NCI-H1105 (cell line): ENCODE results near the gene KLK11.

Experiments
- DNase-seq: peaks from one replicate; lab custom pipeline; 2025; lab: John Stamatoyannopoulos, UW

The KLK11 gene

DNA sequence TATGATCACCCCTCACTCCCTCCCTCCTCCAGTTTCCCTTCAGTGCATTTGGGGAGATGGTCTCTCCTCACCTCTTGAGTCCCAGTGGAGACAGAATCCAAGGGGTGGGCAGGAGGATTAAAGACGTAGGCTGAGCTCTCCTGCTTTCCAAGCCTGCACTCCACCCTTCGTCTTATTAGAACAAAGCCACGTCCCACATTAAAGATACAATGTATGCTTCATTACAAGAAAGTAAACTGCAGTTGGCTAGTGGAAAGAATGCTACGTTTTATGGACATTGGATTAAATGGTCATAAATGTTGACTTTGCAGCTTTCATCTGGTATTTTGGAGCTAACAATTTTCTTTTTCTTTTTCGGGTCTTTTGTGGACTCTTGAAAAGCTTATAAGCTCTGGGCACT, 1.5 kb upstream of the KLK11 start:
- no peak for DNase-seq

DNA sequence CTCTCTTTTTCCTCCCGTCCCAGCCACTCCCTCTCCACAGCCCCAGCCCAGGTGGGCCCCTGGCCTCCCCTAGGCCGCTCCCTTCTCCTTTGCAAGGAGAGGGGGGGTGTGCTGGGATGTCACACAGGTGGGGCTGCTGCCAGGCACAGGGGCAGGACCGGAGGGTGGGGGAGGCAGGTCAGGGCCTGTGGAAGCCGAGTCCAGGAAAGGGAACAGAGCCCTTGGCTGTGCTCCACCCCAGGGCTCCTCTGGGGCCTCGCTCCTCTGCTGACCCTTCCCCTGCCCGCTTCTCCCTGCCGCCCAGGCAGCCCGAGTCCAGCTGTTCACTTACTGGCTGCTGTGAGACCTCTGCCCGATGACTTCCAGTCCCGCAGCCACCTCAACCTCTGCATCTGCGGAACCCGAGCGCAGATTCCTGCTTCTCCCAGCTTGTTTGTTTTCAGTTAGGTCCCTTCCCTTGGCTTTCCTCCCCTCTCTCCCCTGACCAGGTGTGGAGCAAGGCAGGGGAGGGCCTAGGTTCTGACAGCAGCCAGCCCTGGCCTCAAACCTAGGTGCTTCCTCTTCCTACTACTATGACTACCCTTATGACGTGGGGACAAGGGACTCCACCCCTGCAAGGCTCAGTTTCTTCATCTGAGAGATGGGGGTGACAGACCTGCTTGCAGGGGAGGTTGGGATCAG, 850 bp upstream of the KLK11 start:
- no peak for DNase-seq

DNA sequence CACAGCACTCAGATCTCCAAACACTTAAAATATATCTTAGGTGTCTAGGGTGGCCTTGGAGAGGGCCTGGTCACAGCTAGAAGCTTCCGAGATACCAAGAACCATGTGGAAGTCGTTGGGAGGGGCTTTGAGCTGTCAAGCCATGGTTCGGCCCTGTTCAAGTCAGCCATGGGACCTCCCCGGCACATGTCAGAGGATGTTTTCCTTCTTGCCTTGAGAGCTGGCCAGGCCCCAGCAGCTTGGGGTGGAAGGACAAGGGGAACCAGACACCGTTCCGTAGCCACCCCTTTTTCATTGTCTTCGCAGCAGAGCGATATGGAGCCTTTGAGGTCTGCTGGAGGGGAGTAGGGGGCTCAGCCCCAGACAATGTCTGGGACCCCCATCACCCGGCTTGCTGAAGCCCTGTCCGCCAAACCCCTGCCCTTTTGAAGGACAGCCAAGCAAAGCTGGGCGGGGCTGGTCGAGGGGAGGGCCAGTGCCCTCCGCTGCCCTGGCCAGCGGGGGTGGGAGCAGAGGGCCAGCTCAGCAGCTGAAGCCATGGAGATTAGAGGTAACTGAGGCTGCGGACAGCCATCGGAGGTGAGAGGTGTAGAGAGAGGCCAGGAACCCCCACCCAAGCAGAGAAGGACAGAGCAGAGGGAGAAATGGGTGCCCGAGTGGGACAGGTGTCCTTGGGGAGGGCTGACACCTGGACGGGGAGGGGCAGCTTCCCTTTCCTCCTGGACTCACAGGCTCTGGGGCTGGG, 435 bp downstream of the KLK11 start:
- no peak for DNase-seq

DNA sequence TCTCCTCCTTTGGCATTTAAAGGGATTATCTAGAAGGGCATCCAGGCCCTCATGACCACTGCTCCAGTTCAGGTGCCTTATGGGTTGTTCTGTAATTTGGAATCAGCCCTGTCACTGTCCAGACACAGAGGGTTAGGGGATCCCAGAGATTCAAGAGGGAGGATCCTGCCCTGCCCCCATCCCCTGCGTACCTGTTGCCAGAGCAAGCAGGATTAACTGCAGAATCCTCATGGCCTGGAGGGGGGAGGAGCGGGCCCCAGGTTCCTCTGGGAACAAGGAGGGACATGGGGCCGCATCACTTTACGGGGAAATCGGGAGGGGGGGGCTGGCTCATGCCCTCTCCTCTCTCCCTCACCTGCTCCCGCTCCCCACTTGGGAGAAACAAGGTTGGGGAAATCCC, 1.0 kb downstream of the KLK11 start:
- no peak for DNase-seq

DNA sequence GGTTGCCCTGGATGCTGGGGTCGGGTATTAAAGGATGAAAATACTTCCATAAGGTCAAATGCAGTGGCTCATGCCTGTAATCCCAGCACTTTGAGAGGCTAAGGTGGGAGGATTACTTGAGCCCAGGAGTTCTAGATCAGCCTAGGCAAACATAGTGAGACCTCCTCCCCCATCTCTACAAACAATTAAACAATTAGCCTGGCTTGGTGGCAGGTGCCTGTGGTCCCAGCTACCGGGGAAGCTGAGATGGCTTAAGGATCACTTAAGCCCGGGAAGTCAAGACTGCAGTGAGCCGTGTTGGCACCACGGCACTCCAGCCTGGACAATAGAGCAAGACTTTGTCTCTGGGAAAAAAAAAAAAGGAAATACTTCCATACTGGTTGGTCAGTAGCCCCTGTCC, 1.5 kb downstream of the KLK11 start:
- peak; percentile 33 for DNase-seq

DNA sequence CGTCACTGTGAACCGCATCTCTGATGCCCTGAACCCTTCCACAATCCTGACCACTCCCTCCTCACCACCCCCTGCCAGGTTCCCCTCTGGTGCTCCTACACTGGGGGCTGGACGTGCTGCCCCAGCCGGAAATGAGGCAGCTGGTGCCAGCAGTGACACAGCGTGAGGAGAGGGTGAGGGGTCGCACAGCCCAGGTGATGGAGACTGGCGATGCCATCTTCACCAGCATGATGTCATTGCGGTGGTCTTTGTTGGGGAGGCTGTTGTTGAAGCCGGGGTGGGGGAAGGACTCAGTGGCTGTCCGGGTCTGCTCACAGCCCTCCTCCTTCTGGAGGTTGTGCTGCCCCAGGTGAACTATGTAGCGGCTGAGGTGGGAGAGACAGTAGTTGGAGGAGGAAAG, 2.5 kb downstream of the KLK11 start:
- DNase-seq: no peak

DNA sequence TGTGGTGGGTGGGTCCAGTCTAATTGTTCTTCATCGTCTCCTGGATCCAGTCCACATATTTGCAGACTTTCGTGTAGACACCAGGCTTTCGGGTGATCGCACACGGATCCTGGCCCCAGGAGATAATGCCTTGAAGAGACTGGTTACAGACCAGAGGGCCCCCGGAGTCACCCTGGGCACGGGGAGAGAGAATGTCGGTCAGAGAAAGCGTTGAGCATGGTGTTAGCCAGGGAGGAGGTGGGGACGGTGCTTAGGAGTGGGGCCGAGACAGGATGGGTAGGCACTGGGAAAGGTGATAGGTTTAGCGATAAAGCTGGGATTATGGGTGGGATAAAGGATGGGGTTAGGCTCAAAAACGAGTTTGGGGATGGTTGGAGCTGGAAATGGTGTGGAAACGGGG, 3.9 kb downstream of the KLK11 start:
- no peak for DNase-seq

DNA sequence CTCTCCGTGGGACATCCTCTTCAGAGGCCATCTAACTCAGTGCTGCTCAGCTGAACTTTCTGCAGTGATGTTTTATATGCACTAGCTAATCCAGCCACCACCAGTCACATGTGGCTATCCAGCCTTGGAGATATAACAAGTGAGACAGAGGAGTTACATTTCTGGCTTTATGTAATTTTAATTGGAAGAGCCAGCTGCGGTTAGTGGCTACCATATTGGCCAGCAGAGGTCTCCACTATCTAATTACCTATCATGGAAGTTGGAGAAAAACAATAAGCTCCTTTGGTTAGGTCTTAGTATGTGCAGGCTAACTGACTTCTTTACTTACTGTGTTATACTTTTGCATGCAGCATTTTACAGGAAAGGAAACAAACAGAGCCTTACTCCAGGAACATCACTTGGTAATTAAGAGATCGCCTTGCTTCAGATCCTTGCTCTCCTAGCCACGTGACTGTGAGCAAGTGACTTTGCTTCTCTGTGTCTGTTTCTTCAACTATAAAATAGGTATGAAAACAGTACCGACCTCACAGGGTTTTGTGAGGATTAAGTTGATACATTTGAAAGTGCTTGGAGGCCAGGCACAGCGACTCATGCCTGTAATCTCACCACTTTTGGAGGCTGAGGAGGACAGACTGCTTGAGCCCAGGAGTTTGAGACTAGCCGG, 5.3 kb downstream of the KLK11 start:
- DNase-seq: peak; percentile 64

DNA sequence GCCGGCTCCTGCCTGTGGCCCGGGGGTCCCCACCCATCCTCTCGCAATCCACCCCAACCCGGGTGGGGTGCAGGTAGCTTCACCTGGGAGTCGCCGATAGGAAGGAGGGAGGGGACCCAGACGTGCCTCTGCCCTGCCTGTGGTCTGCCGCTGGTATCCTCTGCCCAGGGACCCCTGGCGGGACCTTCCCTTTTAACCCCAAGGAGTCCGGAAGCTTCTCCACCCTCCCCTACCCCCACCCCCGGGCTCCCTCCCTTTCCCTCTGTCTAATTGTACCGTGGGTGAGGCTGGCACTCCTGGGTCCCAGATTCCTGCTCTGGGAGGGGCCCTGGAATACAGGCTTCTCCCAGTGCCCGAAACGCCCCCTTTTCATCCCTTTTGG, 6.9 kb downstream of the KLK11 start, which contains the start of gene KLK10:
TSS of gene KLK10 (minus strand) at position 166 of the 382 bp plus-strand sequence. CDS start 579 bp downstream, outside the sequence.
- DNase-seq: no peak

DNA sequence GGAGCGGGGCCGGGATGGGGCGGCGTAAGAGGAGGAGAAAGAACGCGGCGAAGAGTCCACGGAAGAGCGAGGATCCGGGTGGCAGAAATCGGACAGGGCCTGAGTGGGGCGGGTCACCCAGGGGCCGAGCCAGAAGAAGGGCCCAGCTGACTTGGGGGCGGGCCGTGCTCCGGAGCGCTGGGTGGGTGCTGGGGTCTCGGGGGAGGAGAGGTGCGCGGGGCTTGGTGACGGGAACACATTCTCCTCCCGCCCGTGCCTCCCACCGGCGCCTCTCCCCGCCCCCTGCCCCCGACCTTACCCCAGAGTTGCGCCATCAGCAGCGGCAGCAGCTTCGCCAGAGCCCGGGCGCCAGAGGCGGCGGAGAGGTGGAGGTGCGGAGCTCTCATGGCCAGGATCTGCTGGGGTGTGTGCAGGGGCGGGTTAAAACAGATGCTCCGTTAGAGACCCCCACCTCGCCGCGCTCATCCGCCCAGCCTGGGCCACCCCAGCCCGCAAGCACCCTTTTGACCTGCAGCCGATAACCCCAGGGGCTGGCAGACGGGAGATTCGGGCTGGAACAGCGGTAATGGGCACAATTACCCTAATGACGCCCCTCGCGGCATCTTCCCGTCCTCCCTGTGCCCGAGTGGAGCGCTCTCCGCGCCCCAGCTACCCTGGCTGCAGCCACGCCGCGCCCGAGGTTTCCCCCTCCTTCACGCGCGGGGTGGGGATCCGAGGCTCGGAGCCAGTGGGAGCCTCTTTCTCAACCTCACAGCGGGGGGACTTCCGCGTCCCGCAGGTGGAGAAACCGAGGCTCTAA, 7.5 kb downstream of the KLK11 start:
- DNase-seq: no peak

DNA sequence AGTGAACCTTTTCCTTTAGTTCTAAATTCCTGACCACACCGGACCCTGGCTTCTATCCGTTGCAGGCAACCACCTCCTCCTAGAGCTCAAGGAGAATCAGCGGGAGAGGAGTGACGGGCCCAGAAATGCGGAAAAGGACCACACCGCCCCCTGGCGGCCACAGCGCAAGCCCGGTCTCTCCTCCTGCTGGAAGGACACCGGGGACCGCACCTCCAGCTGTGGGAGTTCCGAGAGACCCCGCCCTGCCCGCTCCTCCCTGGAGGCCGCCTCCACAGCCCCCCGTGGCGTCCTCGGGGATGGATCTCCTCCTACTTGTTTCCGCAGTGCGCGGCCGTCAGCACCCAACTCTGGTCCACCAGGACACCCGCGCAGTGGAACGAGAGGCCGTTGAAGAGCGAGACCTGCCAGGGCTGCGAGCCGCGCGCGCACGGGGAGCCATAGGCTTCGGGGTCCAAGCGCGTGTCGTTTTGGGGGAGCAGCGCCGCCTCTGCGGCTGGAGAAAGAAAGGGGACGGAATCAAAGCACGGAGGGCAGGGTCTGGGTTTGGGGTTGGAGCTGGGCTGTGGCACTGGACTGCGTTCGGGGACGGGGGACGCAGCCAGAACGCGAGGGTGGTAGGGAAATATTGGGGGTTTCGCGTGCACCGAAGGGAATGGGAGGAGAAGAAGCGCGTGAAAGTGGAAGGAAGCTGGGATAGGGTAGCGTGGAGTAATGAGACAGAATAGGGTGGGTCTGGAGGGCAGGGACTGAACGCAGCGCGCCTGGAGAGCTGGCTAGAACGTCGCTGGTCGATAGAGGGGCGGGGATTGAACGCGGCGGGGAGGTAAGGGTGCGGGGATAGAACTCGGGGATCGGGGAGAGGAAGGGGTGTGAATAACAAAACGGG, 9.4 kb downstream of the KLK11 start:
- peak; percentile 41 for DNase-seq

DNA sequence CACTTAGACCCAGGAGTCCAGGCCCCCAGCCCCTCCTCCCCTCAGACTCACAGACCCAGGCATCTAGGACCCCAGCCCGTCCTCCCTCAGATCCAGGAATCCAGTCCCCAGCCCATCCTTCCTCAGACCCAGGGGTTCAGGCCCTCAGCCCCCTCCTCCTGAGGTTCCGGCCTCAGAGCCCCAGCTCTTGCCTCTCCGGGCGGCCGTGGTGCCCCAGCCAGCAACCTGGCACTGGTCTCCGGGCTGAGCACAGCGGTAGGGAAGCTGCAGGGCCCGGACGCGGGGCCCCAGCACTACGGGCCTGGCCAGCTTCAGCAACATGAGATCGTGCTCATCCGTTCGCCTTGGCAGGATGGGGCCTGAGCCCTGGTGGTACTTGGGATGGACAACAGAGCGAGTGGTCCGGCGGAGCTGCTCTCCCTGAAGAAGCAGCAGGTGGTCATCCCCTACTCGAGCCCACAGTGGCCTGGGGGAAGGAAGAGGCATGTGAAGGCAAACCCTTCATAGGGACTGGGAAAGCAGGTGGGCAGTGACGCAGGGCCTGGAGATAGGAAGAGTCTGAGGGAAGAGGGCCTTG, 10.6 kb downstream of the KLK11 start:
- DNase-seq: no peak

DNA sequence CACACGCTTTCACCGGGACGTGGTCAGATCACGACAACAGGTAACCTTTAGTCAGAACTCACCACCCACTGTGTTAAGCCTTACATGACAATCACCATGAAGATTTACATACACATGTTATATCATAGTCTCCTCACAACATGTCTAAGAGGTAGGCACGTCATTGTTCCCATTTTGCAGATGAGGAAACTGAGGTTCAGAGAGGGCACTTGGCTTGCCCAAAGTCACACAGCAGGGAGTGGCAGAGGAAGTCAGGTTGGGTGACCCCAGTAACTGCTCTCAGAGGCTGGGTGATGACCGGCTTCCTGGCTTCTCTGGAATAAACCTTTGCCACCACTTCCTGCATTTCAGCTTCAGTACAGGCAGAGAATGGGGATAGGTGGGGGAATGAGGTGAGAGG, 12.2 kb downstream of the KLK11 start:
- DNase-seq: no peak

DNA sequence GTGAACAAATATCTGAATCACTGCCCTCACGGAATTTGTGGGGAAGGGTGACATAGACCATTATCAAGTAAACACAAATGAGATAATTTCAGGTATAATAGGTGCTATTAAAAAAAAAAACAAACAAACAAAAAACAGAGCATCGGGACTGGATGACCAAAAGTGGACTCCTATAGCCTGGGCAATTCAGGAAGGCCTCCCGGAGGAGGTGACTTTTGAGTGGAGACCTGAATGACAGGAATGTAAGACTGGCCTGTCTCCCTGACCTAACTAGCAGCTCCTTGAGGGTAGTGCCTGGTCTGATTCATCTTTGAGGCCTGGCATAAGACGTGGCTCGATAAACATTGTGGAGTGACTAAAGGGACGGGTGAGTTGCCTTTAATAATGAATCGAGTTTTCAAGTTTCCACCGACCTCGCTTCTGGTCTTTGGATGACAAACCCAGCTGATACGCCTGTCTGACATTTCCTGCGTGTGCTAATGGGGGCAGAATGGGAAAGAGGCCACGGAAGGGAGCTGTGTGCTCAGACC, 13.7 kb downstream of the KLK11 start:
- DNase-seq: no peak

DNA sequence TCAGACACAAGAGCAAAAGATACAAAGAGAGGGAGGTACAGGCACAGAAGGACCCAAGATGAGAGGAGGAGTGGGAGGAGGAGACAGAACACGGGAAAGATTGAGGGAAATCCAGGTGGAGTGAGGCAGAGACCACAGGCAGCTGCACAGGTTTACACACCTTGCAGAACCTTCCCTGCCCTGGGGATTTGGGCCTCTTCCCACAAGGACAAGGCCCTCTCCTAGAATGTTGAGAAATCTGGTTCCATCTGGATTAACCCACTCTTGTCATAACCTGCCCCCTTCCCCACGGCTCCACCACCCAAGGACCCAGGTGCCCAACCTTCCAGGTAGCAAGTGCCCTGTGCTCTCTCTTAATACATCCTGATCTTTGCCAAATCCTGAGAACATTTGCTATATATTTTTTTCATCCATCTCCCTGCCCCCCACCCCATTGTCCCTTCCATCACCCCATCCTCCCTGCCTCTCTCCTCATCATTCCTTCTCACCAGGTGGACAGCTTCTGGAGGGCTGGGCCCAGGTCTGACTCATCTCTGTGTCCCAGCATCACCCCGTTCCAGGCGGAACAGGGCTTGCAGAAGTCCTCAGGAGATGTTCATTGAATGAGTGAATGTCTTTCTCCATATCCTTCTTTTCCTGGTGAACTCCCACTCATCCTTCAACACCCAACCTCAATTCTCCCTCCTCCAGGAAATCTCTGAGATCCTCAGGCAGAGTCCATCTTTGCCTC, 16.2 kb downstream of the KLK11 start:
- DNase-seq: no peak

DNA sequence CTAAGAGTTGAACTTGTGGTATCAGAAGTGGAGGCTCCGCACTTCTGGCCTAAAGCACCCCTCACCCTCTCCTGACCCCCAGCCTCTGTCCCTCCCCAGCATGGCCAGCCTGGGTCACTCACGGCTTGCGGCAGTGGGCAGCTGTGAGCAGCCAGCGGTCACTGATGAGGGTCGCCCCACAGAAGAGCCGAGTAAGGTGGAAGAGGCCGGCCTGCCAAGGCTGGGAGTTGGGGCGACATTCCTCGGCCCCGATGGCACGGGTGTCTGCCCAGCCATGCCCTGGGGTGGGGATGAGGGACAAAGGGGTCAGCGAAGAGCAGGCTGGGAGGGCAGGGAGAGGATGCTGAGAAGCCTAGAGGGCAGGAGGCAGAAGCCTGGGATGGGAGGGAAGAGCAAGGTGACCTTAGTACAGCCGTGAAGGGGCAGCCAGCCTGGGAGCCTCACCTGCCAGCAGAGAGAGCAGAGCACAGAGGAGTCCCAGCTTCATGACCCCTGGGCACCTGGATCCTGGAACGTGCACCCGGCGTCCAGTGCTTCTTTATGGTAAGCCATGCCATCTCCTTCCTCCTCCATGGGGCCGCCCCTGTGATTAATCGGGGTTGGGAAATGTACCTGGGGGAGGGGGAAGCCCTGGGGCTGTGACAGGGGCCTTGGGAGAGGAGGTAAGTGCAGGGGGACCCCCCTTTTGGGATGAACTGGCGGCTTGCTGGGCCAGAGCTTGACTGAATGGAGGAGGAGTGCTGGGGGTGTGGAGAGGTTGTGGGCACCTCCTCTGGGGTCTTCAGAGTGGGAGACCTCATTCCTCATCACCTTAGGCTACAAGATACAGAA, 17.1 kb downstream of the KLK11 start:
- DNase-seq: no peak

DNA sequence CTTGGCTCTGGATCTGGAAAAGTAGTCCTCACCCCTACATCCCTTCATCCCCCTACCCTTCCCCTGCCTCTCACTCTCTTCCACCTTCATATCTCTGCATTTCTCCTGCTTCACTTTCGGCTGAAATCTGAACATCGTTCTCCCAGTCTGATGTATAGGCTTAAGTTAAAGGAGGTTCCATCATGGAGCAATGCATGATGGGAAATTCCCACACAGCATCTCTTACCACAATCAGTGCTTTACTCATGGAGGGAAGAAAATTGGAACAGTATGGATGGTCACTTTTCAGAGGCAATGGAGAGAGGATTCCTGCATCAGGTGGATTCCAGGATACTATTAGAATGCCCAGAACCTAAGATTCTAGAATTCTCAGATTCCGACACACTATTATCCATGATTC, 18.9 kb downstream of the KLK11 start:
- no peak for DNase-seq

DNA sequence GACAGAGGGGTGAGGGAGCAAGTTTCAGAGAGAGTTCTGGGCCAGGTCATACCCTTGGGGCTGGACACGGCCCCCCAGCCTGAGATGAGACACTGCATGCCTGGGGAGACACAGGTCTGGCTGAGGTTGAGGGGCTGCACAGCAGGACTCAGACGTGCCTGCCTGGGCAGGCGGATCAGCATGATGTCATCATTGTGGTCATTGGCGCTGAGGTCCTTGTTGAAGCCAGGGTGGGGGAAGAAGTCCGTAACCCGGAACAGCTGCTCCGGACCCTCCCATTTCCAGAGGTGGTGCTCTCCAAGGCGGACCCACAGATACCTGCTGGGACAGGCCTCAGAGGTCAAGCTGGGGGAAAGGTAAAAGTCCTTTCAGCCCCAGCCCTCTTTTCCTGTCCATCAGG, 20.0 kb downstream of the KLK11 start:
- no peak for DNase-seq

DNA sequence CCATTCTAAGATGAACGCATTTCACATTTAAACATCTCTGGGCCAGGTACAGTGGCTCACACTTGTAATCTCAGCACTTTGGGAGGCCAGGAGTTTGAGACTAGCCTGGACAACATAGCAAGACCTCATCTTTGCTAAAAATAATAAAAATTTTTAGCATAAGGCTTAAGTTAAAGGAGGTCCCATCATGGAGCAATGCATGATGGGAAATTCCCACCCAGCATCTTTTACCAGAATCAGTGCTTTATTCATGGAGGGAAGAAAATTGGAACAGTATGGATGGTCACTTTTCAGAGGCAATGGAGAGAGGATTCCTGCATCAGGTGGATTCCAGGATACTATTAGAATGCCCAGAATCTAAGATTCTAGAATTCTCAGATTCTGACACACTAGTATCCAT, 21.2 kb downstream of the KLK11 start:
- no peak for DNase-seq
